ENCODE data around the gene GRK4. TPM values are rescaled to one million over a fixed set of nuclear protein-coding genes. Genes with fewer than 3 reads are reported as not detected.

GRK4 gene
- total RNA-seq, 1 experiment from 2014 or later = 4.2 TPM

GRCh38 chr4:3059943-3060342 lies 96.6 kb downstream of the GRK4 start:
- TF ChIP-seq SP1 (IDR thresholded peaks at IDR 0.05; ENCODE audit: low read depth) = no peak
- no peak for TF ChIP-seq ZBTB33 (IDR thresholded peaks at IDR 0.05; ENCODE audit: extremely low read depth, insufficient replicate concordance, low read length)
- TF ChIP-seq MAX (IDR thresholded peaks at IDR 0.05) = no peak
- TF ChIP-seq YY1 (IDR thresholded peaks at IDR 0.05; ENCODE audit: extremely low read depth, insufficient replicate concordance, low read depth, low read length) = no peak
- no peak for TF ChIP-seq POLR2A (IDR thresholded peaks at IDR 0.05; ENCODE audit: borderline replicate concordance, extremely low read depth, insufficient read depth, insufficient read length)
- no peak for TF ChIP-seq SIN3A (IDR thresholded peaks at IDR 0.05; ENCODE audit: low read depth)
- TF ChIP-seq ZNF274 (IDR thresholded peaks at IDR 0.05; ENCODE audit: low read depth, low read length) = no peak
- TF ChIP-seq EGR1 (IDR thresholded peaks at IDR 0.05; ENCODE audit: low read depth) = no peak
- no peak for TF ChIP-seq ZFX (IDR thresholded peaks at IDR 0.05)
- TF ChIP-seq EZH2phosphoT487 (IDR thresholded peaks at IDR 0.05; ENCODE audit: borderline replicate concordance) = no peak
- no peak for TF ChIP-seq TCF7L2 (IDR thresholded peaks at IDR 0.05; ENCODE audit: borderline replicate concordance, extremely low read depth, insufficient read depth, insufficient read length)
- no peak for TF ChIP-seq POLR2AphosphoS5 (IDR thresholded peaks at IDR 0.05; ENCODE audit: low read depth, low read length)
- TF ChIP-seq ATF3 (IDR thresholded peaks at IDR 0.05) = no peak
- TF ChIP-seq FOSL1 (IDR thresholded peaks at IDR 0.05; ENCODE audit: low read depth) = no peak
- TF ChIP-seq CEBPB (IDR thresholded peaks at IDR 0.05; ENCODE audit: low read depth) = no peak
- no peak for TF ChIP-seq RAD21 (IDR thresholded peaks at IDR 0.05; ENCODE audit: low read depth)
- no peak for TF ChIP-seq ELF1 (IDR thresholded peaks at IDR 0.05; ENCODE audit: borderline replicate concordance, low read depth)
- no peak for TF ChIP-seq CBX3 (IDR thresholded peaks at IDR 0.05; ENCODE audit: low read depth)
- no peak for TF ChIP-seq JUND (IDR thresholded peaks at IDR 0.05)
- TF ChIP-seq CTCF (IDR thresholded peaks at IDR 0.05 in 2 of 3, conservative IDR thresholded peaks at IDR 0.05 in 1 of 3; ENCODE audit: borderline replicate concordance in 1 of 3, insufficient read depth in 1 of 3, low read depth in 2 of 3, low read length in 2 of 3) = no peak
- no peak overlapping the region for H3K27ac ChIP-seq (ENCODE audit: low read depth, low read length)
- intact Hi-C loops (cut with micrococcal nuclease) = no loop called here
- no peaks in the 10 kb centered on the region for H4K20me1 ChIP-seq (ENCODE audit: insufficient read depth)
- ChIA-PET CTCF (no interaction called here), RAD21 (ENCODE audit: low non-redundant PET in 1 of 2, low total read pairs in 2 of 2, uncharacterized antibody in 2 of 2, unreplicated experiment in 2 of 2) (no interaction called here), POLR2A (no interaction called here)
- peaks cover 7 to 11% of the 10 kb centered on the region in 2 experiments; a peak in 1 of 4 replicates for H3K9me3 ChIP-seq (ENCODE audit: control insufficient read depth in 1 of 2, insufficient read depth in 1 of 2, low read depth in 1 of 2, low read length in 2 of 2)
- DNase-seq (ENCODE audit: low read depth, low spot score) (no peak), ATAC-seq (no peak)
- BruUV-seq (replicated peaks) = no TSS peak
- H3K27me3 ChIP-seq (ENCODE audit: insufficient read depth, low read length) = no peaks in the 10 kb centered on the region
- H3K4me2 ChIP-seq (ENCODE audit: low read length) = no peak overlapping the region
- no peaks in the 10 kb centered on the region for H3K79me2 ChIP-seq (ENCODE audit: insufficient read depth, low read length)
- no peak overlapping the region for H2AFZ ChIP-seq (ENCODE audit: low read depth, low read length, poor library complexity, severe bottlenecking)
- H3K9ac ChIP-seq (ENCODE audit: low read length) = no peak overlapping the region
- H3K4me3 ChIP-seq (replicated peaks in 1 of 2; ENCODE audit: low read depth in 1 of 2, low read length in 2 of 2) = no peak overlapping the region
- H3K4me1 ChIP-seq (ENCODE audit: control insufficient read depth in 1 of 2, insufficient read depth in 2 of 2, low read length in 2 of 2) = no peaks in the 10 kb centered on the region
- H3K9me2 ChIP-seq (ENCODE audit: insufficient read depth) = no peaks in the 10 kb centered on the region
- no peaks in the 10 kb centered on the region for H3K36me3 ChIP-seq (ENCODE audit: control insufficient read depth in 1 of 2, insufficient read depth in 2 of 2, low read length in 2 of 2)
